Amniotic epithelial cell (primary cell): ENCODE measurements around the gene FNDC1.

Source experiments
- DNase-seq: peaks from one replicate; pipeline ENCODE4 v3.0.0-alpha.2; 2010; ENCODE audit warnings: low read depth

Gene FNDC1

DNA sequence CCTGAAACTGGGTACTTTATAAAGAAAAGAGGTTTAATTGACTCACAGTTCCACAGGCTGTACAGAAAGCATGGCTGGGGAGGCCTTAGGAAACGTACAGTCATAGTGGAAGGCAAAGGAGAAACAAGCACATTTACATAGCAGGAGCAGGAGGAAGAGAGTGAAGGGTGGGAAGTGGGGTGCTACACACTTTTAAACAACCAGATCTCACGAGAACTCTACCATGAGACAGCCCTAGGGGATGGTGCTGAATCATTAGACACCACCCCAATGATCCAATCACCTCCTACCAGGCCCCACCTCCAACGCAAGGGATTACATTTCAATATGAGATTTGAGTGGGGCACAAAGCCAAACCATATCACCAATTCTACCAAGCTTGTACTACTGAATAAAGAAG is 7.4 kb upstream of the FNDC1 start:
- no peak for DNase-seq

- peak; percentile 44 for DNase-seq
Observed at GRCh38 chr6:159163901-159164370, 5.3 kb upstream of the FNDC1 start.

DNA sequence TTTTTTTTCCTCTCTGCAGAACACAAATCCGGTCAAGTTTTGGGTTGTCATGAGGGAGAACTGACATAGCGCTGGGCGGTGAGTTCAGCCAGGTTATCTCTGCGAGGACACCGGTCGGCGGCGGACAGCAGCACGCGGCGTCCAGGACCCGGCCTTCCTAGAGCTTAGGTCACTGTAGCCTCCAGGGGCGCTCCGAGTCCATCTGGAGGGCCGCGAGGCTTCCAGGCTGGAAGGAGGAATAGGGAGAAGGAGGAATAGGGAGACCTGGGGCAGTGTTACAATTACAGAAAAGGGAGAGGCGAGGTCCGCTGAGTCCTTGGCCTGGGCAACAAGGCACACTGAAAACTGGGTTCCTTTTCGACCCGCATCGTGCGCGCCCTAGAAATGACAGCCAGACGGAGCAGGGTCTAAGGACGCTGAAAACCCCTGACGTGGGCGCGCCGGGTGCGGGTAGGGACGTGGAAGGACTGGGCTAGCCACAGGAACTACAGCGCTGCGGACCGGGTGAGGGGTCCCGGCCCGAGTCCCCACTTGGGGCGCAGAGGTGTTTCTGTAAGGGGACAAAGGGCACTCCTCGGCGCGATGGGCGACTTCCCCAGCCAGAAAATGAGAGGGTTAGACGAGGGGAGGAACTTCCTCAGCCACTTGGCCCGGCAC is 536 bp upstream of the FNDC1 start:
- peak; percentile 25 for DNase-seq

- no peak for DNase-seq
Observed at GRCh38 chr6:159169557-159170332, 545 bp downstream of the FNDC1 start.

DNA sequence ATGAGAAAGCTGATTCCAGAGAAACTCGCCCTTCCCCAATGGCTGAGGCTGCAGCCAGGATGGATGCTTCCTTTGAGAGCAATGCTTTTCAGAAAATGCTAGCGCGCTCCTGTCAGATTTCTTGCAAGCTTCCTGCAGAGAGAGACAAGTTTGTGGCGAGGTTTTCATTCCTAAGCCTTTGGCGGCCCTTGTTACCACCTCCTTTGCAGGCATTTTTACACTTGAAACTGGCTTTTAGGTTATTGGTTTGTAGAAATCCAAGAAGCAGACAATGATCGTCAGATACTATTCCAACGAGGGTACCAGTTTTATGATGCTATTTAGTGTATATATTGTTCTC is 1.1 kb downstream of the FNDC1 start:
- DNase-seq: no peak

DNA sequence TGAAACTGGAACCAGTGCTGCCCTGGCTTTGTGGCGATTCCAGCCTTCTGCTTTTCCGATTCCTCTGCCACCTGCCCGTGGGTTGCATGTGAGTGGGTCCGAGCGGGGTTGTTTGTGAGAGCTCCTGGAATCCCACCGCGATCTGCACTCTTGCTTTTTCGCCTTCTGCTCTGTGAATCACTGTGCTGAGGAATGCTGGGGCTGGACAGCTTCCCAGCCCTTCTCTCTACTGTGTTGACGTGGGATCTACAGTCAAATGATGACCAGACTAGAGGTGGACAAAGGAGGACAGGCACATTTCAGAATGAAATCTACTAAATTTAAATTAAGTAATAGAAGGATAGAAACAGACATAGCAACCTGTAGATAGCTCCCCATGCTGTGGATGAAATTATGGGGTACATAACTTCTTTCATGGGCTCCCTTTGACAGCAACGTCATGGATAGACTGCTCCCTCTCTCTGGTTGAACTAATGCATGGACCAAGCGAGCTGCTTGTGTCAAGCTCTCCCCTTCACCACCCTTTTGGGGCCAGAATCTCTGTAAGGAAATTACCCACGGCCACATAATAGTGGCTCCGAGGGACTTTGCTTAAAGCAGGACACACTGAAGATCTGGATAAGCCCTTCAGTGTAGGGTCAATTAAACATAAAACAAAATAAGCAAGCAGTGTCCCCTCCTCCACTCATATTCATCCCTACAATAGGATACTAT is 2.0 kb downstream of the FNDC1 start:
- DNase-seq: peak; percentile 63

DNA sequence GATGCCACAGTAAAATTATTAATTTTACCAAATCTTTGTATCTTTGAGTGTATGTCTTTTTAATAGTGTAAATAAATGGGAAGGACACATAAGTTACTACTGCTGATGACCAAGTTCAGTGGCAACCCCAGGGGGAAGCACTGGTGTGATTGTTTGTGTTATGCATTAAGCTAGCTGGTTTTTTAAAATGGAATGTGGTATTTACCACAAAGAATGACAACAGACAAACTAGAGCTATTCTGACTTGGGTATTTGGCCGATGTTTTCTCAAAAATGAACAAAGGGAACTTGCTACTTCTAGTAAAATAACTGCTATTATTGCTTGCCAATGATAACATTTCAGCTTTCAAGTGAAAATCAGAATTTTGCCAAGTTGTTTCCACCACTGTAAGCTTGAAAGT is 2.9 kb downstream of the FNDC1 start:
- no peak for DNase-seq

- DNase-seq: peak; percentile 46
Observed at GRCh38 chr6:159174263-159174969, 5.2 kb downstream of the FNDC1 start.

GRCh38 chr6:159176913-159177312 is 7.7 kb downstream of the FNDC1 start:
- no peak for DNase-seq

- no peak for DNase-seq
Observed at GRCh38 chr6:159178847-159179246, 9.6 kb downstream of the FNDC1 start.

- peak; percentile 47 for DNase-seq
Observed at GRCh38 chr6:159180001-159180400, 10.8 kb downstream of the FNDC1 start.

DNA sequence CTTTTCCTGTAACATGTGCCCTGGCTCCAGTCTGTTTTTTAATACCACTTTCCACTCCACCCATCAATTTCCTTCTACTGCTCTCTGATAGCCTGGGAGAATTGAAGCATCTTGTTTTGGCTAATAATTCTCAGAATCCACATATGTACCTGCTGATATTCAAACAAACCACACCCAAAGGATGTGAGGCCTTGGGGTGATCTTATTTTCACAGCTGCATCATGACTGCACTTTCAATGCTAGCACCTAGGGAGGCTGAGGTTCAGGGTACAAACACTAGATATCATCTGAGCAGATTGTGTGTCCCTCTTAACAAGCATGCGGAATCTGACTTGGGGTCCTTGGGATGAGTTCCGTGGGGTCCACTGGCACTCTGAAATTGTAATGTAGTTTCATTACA is 12.7 kb downstream of the FNDC1 start:
- DNase-seq: no peak

DNA sequence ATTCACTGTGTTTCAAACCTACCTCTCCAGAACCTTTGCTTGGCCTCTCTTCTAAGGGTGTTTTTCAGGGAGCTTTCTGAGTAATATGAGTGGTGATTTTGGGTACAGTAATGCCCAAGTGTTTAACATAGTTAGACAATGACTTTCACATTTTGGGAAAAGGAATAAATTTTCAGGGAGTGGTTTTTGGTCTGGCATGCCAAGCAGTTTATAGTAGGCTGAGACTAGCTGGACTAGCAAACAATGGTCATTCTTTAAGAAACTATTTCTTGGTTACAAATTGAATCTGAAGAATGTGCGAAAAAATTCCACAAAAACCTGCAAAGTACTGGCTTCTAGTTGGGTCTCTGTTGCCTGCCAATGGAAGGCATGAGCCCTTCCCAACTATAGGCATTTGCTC is 15.4 kb downstream of the FNDC1 start:
- DNase-seq: no peak

- DNase-seq: no peak
Observed at GRCh38 chr6:159190460-159190859, 21.3 kb downstream of the FNDC1 start.

DNA sequence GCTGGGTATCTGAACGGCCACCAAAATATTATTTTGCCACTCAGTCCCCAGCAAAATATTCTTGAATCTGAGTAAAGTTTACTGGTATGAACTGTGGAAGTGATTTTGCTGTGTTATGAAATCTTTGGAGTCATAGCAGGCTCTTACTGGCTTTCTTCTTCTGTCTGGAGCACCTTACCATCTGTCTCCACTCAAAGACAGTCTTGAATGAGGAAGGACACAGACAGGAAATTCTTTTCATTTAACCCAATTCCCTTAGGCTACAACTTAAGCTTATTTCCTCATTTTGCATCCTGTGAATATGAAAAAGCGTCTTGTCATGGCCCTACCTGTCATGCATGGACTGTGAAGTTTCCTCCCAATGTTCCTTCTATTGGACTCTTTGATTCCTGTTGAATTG is 24.7 kb downstream of the FNDC1 start:
- DNase-seq: no peak

DNA sequence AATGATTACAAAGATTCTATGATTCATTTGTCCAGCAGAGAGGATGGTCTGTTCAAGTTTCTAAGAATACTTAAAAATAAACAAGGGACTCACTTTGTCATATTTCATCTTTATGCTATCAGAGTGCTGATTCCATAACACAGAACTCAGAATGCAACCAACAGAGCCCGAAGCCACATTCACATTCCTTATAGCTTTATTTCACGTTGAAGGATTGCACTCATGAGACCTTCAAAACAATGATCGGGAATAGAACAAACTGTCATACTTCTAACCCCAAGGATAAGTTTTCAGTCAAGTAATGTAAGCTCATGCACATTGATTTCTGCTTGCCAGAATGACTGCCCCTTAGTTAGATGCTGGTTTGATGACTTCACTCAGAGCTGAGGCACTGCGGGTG is 25.2 kb downstream of the FNDC1 start:
- DNase-seq: no peak

DNA sequence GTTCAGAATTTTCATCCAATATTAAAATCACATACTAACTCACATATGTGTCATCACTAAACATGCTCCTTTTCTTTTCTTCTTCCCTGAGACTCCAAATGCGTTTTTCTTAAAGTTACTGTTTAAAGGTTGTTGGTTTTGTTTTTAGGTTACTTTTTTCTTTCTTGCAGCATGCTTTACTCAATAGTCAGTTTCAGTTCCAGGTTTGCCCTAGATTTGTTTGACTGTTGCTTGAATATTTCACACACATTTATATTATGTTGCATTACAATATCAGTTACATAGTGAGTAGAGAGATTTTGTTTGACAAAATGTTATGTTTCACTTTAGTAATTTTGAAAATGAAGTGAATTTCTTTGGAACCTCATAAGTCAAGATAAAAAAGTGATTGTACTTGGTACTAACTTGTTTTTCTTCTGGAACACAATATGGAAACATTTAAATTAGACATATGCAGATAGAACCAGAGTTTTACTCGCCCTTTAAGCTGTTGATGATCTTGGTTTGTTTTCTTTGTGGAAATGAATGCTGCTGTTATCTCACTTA is 27.3 kb downstream of the FNDC1 start:
- no peak for DNase-seq

DNA sequence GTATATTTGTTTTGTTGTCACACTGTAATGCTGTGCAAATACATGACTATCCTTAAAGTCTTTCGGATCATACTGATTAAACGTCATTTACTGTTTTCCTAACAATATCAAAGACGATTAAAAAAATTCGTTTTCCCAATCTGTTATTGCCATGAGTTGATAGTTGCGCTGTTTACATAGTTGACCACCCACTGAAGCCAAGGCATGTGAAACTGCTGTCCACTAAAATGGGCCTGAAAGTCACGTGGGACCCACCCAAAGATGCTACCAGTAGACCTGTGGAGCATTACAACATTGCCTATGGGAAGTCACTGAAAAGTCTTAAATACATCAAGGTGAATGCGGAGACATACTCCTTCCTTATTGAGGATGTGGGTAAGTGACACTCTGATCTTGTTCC is 28.1 kb downstream of the FNDC1 start:
- DNase-seq: no peak

GRCh38 chr6:159201336-159201735 is 32.1 kb downstream of the FNDC1 start:
- DNase-seq: no peak

- DNase-seq: peak; percentile 63
Observed at GRCh38 chr6:159203304-159204005, 34.3 kb downstream of the FNDC1 start.

DNA sequence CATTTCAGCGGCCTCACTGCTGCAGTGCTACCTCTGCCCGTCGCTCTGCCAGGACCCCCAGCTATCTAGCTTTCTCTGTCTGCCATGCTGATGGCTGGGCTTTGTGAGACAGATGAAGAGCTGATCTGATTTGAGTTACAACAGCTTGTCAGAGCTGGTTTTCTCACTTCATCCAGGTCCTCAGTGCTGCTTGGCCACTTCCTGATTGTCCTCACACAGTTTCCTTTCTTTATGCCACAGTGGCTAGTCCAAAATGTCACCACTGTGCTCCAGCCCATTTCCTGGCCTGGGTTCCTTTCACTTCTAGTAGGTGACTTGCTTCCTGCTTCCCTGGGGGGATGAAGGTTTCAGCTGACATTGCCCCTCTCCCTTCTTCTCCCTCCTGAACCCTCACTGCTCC is 35.4 kb downstream of the FNDC1 start:
- DNase-seq: no peak

- DNase-seq: no peak
Observed at GRCh38 chr6:159212028-159212427, 42.8 kb downstream of the FNDC1 start.
